Endometrium (tissue), 2 donors: ENCODE data around the gene METAP1.
"Not testable (repeated sequence)": the region's sequence is repeated elsewhere in the genome, so short reads cannot be mapped to it uniquely, and the experiment has no call there.

ENCODE experiments used
- FAIRE-seq: peaks from 2 replicates; lab custom pipeline; 2012; peaks lifted over from hg19 to GRCh38; lab: Jason Lieb, UNC
- donor health status: control.
- donor health status: control.

The METAP1 gene

GRCh38 chr4:98995183-98996055, at the start of gene METAP1:
TSS of gene METAP1 (plus strand) at chr4:98995721. CDS start at chr4:98995754, 33 bp downstream.
- FAIRE-seq, result no peak

GRCh38 chr4:98946359-98946758, 49.2 kb upstream of the METAP1 start:
- FAIRE-seq, result no peak

DNA sequence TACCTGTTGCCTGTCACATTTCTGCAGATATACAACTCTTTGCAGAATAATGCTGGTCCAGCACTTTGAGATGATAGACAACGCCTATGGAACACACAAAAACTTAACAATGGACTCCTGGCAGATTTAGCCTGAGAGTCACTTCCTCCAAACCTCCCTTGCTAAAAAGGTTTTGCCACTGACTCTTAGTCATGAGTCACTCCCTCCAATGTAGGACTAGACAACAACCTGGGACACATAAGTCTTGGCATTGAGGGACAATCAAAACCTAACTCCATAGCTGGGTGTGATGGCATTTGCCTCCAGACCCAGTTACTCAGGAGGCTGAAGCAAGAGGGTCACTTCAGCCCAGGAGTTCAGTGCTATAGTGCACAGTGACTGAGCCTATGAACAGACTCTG, 44.6 kb upstream of the METAP1 start:
- no peak for FAIRE-seq

GRCh38 chr4:98951710-98952109, 43.8 kb upstream of the METAP1 start:
- FAIRE-seq, result no peak

DNA sequence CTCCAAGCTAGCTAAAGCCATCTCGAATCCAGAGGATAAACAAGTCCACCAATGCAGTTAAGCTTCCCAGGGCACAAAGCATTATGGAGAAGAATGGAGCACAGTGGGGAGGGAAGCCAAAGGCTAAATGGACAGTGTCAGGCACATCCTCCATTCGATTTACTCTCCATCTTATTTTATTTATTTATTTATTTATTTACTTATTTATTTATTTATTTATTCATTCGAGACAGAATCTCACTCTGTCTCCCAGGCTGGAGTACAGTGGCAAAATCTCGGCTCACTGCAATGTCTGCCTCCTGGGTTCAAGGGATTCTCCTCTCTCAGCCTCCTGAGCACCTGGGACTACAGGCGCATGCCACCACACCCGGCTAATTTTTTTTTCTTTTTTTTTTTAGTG, 40.3 kb upstream of the METAP1 start:
- no peak for FAIRE-seq

DNA sequence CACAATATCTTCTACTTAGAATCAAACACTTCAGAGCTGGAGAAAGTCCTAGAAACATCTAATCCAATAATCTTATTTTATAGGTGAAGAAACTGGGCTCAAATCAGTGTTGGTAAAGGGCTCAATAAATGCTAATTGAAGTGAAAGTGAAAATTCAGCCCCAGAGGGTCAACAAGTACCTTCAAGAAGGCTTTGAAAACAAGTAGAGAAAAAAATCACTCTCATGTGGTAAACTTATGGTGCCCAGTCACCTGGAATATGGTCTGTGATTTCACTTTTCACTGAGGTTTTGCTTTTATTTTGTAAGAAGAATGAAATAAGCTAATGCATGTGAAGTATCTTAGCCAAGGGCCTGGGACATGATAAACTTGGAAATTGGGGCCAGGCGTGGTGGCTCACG, 37.5 kb upstream of the METAP1 start:
- FAIRE-seq, result no peak

GRCh38 chr4:98959411-98959810, 36.1 kb upstream of the METAP1 start:
- no peak for FAIRE-seq

- FAIRE-seq, result no peak
Observed at GRCh38 chr4:98961770-98962169, 33.8 kb upstream of the METAP1 start.

DNA sequence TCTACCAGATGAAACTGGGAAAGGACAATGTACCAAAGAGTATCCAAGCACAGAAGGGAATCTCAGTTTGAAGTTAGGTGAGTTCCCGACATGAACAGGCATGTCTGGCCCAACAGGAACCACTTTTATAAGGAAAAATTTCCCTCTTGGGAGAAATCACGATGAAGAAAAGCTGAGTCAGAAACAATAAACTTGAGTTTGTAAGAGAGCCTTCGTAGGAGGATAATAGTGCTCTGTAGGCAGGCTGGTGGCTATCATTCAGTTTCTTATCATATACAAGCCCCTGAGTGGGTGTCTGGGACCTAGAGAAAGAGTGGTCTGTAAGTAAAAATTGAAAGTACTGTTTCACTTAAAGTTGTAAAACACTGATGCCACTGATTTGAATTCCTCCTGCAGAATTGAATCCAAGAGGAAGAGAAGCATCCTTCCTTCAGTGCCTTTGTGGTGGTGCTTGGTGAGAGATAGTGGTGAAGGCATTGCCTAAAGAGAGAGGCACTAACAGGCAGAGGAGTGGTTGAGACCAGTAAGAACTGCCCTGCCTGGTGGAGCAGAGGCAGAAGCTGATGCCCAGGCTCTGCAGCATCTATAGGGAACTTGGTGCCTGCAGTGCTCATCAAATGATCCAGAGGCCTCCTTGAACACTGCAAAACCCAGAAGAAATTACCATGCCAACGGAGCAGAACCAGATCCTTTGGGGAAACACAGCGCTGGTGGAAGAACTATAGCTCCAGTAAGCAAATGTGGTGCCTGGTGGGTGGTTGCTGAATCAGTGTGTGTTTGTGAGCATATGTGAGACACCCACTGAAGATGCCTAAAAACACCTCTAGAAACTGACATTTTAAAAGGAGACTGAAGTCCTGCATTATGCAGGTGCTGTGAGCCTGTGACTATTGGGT, 31.7 kb upstream of the METAP1 start:
- FAIRE-seq, result no peak

- FAIRE-seq, result no peak
Observed at GRCh38 chr4:98966926-98967325, 28.6 kb upstream of the METAP1 start.

GRCh38 chr4:98967786-98968329, 27.7 kb upstream of the METAP1 start:
- FAIRE-seq, result no peak

DNA sequence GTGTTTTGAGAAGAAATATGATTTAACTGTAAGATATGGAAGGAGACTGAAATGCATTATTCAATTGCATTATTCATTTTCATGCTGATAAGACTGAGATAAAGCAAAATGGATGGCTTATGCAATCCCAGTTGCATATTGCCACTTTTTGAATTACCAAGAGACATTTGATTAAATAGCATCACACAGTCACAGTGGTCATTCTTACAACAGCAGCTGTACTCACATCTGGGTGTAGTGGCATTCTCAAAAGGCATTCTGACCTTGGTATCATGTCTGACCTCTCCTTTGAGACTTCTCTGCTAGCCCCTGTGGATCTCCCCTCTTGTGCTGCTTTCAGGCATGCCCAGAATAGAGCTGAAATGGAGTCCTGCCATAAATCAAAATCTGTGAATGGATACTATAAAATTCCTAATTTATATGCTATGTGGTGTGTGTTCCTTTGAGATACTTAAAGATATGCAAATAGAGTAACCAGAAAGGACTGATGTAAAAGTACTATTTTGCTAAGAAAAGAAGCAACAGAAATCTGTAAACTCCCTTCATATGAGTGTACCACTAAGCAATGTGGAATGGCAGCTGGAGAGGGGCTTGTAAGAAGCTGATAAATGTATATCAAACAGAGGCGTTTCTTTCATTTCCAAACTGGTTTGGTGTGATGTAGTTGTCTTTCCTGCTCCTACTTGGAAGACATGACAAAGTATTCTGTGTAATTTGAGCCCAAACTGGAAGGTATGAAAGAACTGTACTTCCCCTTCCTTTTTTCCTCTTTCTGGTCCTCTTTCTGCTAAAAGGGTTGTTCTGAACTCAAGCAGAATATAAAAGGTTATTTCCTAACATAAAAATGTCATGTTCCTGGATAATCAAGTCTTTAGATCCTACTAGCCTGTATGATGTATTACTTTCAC, 25.4 kb upstream of the METAP1 start:
- no peak for FAIRE-seq

GRCh38 chr4:98976716-98977115, 18.8 kb upstream of the METAP1 start:
- FAIRE-seq, result no peak

- no peak for FAIRE-seq
Observed at GRCh38 chr4:98977557-98977956, 18.0 kb upstream of the METAP1 start.

DNA sequence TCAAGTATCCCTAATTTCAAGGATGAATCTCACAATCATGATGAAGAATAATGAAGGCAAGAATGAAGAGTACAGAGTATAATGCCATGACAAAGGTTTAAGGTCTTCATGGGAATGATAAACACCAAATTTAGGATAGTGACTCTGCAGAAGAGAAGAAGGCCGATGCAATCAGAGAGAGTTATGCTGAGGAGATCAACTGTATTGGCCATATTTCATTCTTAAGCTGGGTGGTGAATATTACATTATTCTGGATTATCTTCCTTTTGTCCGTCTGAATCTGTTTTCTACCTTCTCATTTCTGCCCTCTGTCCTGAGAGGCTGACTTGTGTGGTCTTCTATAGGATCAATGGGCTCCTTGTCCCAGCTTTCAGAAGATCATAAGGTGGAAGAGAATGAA, 7.8 kb upstream of the METAP1 start:
- no peak for FAIRE-seq

GRCh38 chr4:98992835-98993234, 2.7 kb upstream of the METAP1 start:
- not testable (repeated sequence) for FAIRE-seq

- no peak for FAIRE-seq
Observed at GRCh38 chr4:98993419-98994071, 2.0 kb upstream of the METAP1 start.

DNA sequence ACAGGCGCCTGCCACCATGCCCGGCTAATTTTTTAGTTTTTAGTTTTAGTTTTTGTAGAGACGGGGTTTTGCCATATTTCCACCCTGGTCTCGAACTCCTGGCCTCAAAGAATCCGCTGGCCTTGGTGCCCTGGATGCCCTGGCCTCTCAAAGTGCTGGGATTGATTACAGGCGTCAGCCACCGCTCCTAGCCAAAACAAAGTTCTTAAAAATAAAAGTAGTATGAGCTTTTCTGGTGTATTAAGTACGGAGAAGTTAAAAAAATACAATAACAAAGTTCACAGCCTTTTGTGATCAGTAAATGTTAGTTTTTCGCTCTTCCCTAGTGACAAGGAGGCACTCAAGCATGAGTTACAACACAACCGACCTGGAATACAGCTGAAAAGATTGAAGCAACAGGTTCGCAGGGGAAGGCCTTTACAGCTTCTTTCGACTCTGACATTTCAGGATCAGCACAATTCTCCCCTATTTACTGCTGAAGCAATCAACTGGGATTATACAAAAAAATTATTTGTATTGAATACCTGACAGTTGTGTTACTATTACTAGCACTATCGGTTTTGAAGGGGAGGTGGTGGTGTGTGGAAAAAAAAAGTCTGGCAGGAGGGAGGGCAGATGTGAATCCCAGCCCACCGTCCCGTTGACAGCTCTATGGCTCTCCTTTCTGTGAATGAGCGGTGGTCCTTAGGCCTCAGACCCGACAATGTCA, 893 bp upstream of the METAP1 start:
- FAIRE-seq, result no peak

DNA sequence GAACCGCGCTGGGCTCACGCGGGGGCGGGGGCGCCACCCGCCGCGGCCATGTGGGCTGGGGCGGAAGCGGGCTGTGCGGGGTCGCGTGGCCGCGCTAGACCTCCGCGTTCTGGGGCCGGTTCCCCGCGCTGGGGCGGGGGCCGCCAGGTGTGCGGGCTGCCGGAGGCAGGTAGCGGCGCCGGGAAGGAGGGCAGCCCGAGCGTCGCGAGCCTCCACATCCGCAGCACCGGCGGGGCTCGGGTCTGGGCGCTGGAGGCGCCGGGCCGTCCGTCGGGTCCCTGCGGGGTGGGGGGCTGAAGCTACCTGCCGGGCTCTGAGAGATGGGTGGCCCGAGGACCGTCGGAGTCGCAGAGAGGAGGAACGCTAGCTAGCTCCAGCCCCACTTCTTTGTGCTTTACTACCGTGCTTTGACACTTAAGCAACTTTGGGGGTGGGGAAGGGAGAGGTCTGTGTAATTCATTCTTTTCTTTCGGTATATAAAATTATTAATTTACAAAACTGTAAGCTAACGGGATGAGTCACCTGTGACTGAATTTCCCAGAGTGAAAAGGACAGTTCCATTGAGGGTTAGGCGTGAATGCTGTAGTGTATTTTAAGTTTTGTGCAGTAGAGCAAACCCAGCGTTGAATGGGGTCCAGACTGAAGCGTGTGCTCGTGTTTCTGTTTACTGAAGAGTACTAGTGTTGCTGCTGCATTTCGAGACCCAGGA, 689 bp downstream of the METAP1 start:
- FAIRE-seq, result no peak

DNA sequence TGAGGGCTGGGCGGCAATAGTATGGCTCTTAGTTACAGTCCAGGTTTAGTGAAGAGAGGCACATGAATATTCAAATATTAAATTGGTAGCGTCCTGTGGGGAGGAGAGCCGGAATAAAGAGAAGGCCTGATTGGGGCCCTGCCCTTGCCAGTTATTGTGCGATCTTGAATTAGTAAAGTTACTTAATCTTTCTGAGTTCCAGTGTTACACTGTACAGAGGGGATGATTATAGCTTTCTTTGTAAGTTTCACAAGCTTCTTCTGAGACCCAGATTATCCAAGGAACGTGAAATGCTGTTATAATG, 1.2 kb downstream of the METAP1 start:
- no peak for FAIRE-seq
